K562 (cell line): Measurements from ENCODE around the gene ZC3H12C. TPM values are rescaled to one million over a fixed set of nuclear protein-coding genes. Genes with fewer than 3 reads are reported as not detected.

Experiments used
- ATAC-seq: fragments of 200-7000 bp; cut with Tn5 transposase; 3 replicates; pipeline ENCODE4 v1.9.1; 2020; ENCODE audit warnings: moderate library complexity
- BruUV-seq: library from RNA; stranded (reverse); fragments of 400-500 nt; replicated peaks from 2 replicates; lab custom pipeline; 2021; lab: Mats Ljungman, UMichigan
- CTCF ChIA-PET: fragments of 300-600 bp; formaldehyde crosslinking; extraction: SDS; loops from one replicate; lab custom pipeline; 2021; ENCODE audit warnings: low intra/inter-chr PET ratio; lab: Yijun Ruan, JAX
- POLR2A ChIA-PET: fragments of 300-600, 350-650 bp; sonication (Branson Sonifier 250); formaldehyde crosslinking; extraction: SDS; loops from one replicate; lab custom pipeline; 2021; ENCODE audit warnings: antibody characterized with exemption, inconsistent platforms; lab: Yijun Ruan, JAX
- DNase-seq, 4 experiments: peaks; one replicate each; pipeline versions ENCODE4 v3.0.0 to v3.0.0-alpha.2; 2011 to 2018; ENCODE audit warnings: low spot score in 3 of 4, mixed read lengths in 3 of 4; ENCODE audit errors: extremely low read depth in 1 of 4
- FAIRE-seq: peaks from 2 replicates; lab custom pipeline; 2011; peaks lifted over from hg19 to GRCh38; lab: Jason Lieb, UNC
- H2AFZ ChIP-seq: 2 replicates; pipeline ENCODE4 v1.6.0; 2011; ENCODE audit warnings: low read depth, low read length, control low read depth, inconsistent platforms
- H3K27ac ChIP-seq: fragments of 200-600 bp; 3 replicates; pipeline ENCODE4 v1.8.0; 2011; ENCODE audit warnings: low read depth, mild to moderate bottlenecking, control low read depth, inconsistent platforms, low read length, moderate library complexity, mixed read lengths; ENCODE audit errors: extremely low read depth
- H3K27me3 ChIP-seq, 2 experiments: fragments of 300-600 bp in 1 of 2; 2 replicates in 1 of 2; 3 replicates in 1 of 2; pipeline versions ENCODE4 v1.6.0 to v1.8.0; 2011; ENCODE audit warnings: inconsistent platforms in 2 of 2, low read length in 2 of 2, mild to moderate bottlenecking in 1 of 2, mixed read lengths in 1 of 2, moderate library complexity in 1 of 2; ENCODE audit not compliant: control insufficient read depth in 2 of 2, insufficient read depth in 2 of 2
- H3K36me3 ChIP-seq: fragments of 300-600 bp; 3 replicates; pipeline ENCODE4 v1.8.0; 2011; ENCODE audit warnings: mild to moderate bottlenecking, low read length, inconsistent platforms; ENCODE audit not compliant: control insufficient read depth, insufficient read depth
- H3K4me1 ChIP-seq, 2 experiments: fragments of 200-600 bp in 1 of 2; replicated peaks in 1 of 2; 2 replicates in 1 of 2; 3 replicates in 1 of 2; pipeline versions ENCODE4 v1.5.1 to v1.8.0; 2011; ENCODE audit warnings: inconsistent platforms in 2 of 2, low read length in 2 of 2, mild to moderate bottlenecking in 1 of 2, mixed read lengths in 1 of 2, moderate library complexity in 1 of 2; ENCODE audit not compliant: control insufficient read depth in 2 of 2, insufficient read depth in 2 of 2
- H3K4me2 ChIP-seq: 2 replicates; pipeline ENCODE4 v1.6.1; 2011; ENCODE audit warnings: low read length, control low read depth, inconsistent platforms, mixed read lengths; ENCODE audit not compliant: insufficient read depth
- H3K4me3 ChIP-seq: fragments of 200-600 bp; sonication (generic), shearing (Covaris generic); 2 replicates; pipeline ENCODE4 v1.5.1; 2016; ENCODE audit warnings: control low read depth, inconsistent platforms
- H3K79me2 ChIP-seq: fragments of 200-600 bp; 3 replicates; pipeline ENCODE4 v1.8.0; 2011; ENCODE audit warnings: low read length, inconsistent platforms; ENCODE audit not compliant: control insufficient read depth, insufficient read depth
- H3K9ac ChIP-seq, 2 experiments: 2 replicates each; pipeline versions ENCODE4 v1.6.0 to v1.6.1; 2011; ENCODE audit warnings: low read depth in 2 of 2, low read length in 2 of 2, control low read depth in 1 of 2, inconsistent platforms in 1 of 2, mild to moderate bottlenecking in 1 of 2, mixed read lengths in 1 of 2; ENCODE audit not compliant: insufficient read depth in 1 of 2
- H3K9me1 ChIP-seq: one replicate; pipeline ENCODE4 v1.6.0; 2011; ENCODE audit warnings: inconsistent platforms, mild to moderate bottlenecking, low read length, moderate library complexity; ENCODE audit not compliant: control insufficient read depth, insufficient read depth
- H3K9me3 ChIP-seq: replicated peaks from 2 replicates; pipeline ENCODE4 v1.5.1; 2011; ENCODE audit warnings: low read depth, low read length, inconsistent platforms; ENCODE audit not compliant: control insufficient read depth, insufficient read depth
- H4K20me1 ChIP-seq: replicated peaks from 2 replicates; pipeline ENCODE4 v1.6.1; 2011; ENCODE audit warnings: low read length, inconsistent platforms, mixed read lengths; ENCODE audit not compliant: control insufficient read depth, insufficient read depth
- BCOR ChIP-seq: fragments of 450-650 bp; IDR thresholded peaks from 2 replicates; pipeline ENCODE4 v1.6.1; 2016
- CBX8 ChIP-seq: fragments of 200-600 bp; sonication (generic); IDR thresholded peaks from 2 replicates; pipeline ENCODE4 v1.6.1; 2012; ENCODE audit warnings: borderline replicate concordance, mixed run types, low read depth, mild to moderate bottlenecking, moderate library complexity, mixed read lengths, low read length, control low read depth, inconsistent platforms; ENCODE audit not compliant: poor library complexity, severe bottlenecking; ENCODE audit errors: extremely low read depth
- CCNT2 ChIP-seq: IDR thresholded peaks from 2 replicates; pipeline ENCODE4 v1.6.1; 2011; ENCODE audit warnings: borderline replicate concordance, low read depth, mild to moderate bottlenecking, moderate library complexity, mixed read lengths, low read length; ENCODE audit not compliant: insufficient read length; ENCODE audit errors: extremely low read depth
- CHD2 ChIP-seq: IDR thresholded peaks from 2 replicates; pipeline ENCODE4 v1.6.1; 2011; ENCODE audit warnings: low read depth, low read length
- CREB5 ChIP-seq: fragments of 250-450 bp; sonication (Bioruptor Pico); IDR thresholded peaks from 2 replicates; pipeline ENCODE4 v1.5.0; 2020; ENCODE audit warnings: mild to moderate bottlenecking
- FOXK1 ChIP-seq: sonication (generic); formaldehyde crosslinking; IDR thresholded peaks from 2 replicates; pipeline ENCODE4 v1.8.0; 2022; ENCODE audit warnings: missing genetic modification reagents, mild to moderate bottlenecking, borderline replicate concordance
- HSF4 ChIP-seq: fragments of 250-450 bp; sonication (Bioruptor Pico); IDR thresholded peaks from 2 replicates; pipeline ENCODE4 v2.1.2; 2022; ENCODE audit warnings: mild to moderate bottlenecking, moderate library complexity, borderline replicate concordance
- IRF2 ChIP-seq: sonication (generic); formaldehyde crosslinking; IDR thresholded peaks from 2 replicates; pipeline ENCODE4 v1.8.1; 2022; ENCODE audit warnings: mild to moderate bottlenecking, missing genetic modification reagents
- MNT ChIP-seq, 2 experiments: fragments of 450-650 bp; conservative IDR thresholded peaks; 2 replicates each; pipeline ENCODE4 v1.6.1; 2017; ENCODE audit warnings: mild to moderate bottlenecking in 2 of 2, moderate library complexity in 2 of 2
- PHF8 ChIP-seq: fragments of 200-600 bp; sonication (generic); IDR thresholded peaks from 2 replicates; pipeline ENCODE4 v1.6.1; 2012; ENCODE audit warnings: mixed run types, mild to moderate bottlenecking, inconsistent platforms, low read length, moderate library complexity, borderline replicate concordance
- RCOR1 ChIP-seq, 2 experiments: IDR thresholded peaks; 2 replicates each; pipeline ENCODE4 v1.6.1; 2012; ENCODE audit warnings: low read depth in 2 of 2, low read length in 2 of 2, borderline replicate concordance in 1 of 2, improper control_type of control experiment in 1 of 2
- TGIF2 ChIP-seq: sonication (generic); formaldehyde crosslinking; IDR thresholded peaks from 2 replicates; pipeline ENCODE4 v1.8.1; 2022; ENCODE audit warnings: mild to moderate bottlenecking, missing genetic modification reagents, moderate library complexity
- THRAP3 ChIP-seq: fragments of 450-650 bp; IDR thresholded peaks from 2 replicates; pipeline ENCODE4 v1.6.1; 2016; ENCODE audit warnings: mild to moderate bottlenecking, inconsistent platforms, borderline replicate concordance
- ZBTB1 ChIP-seq: sonication (generic); formaldehyde crosslinking; IDR thresholded peaks from 2 replicates; pipeline ENCODE4 v1.8.1; 2023; ENCODE audit warnings: missing genetic modification reagents, low read depth, mild to moderate bottlenecking, borderline replicate concordance
- WGBS: fragments of 100-300 bp; shearing (Covaris generic); methylation state at CpG from one replicate; pipeline ENCODE4 v1.1.6; 2016; ENCODE audit warnings: low coverage, mixed read lengths; ENCODE audit not compliant: insufficient coverage; ENCODE audit errors: missing lambda C conversion rate; 5-methylcytosine and 5-hydroxymethylcytosine counted together
- in situ Hi-C: fragments of 300-500 bp; cut with MboI; formaldehyde crosslinking; loops from 4 replicates; pipeline ENCODE4 v1.15.0; 2018; ENCODE audit warnings: inconsistent platforms, mixed read lengths
- intact Hi-C: fragments of 100-400 bp; cut with micrococcal nuclease; formaldehyde crosslinking; loops from 2 replicates; pipeline ENCODE4 v1.14.2; 2022
- polyA plus RNA-seq, 8 experiments: library from polyadenylated mRNA; depleted of rRNA in 4 of 8; stranded (reverse) in 5 of 8; unstranded in 3 of 8; fragments of >200 nt; fragmentation: Nextera tagmentation in 2 of 8; fragmentation: Illumina TruSeq in 1 of 8; extraction: Ambion mirVana in 2 of 8; extraction: Trizol in 1 of 8; gene quantifications; 2 replicates each; pipeline versions ENCODE4 v1.2.1 to v1.2.3, GENCODE V29; 2011 to 2014; ENCODE audit warnings: inconsistent platforms in 1 of 8, missing spikeins in 1 of 8
- total RNA-seq, 7 experiments: library from RNA; depleted of rRNA in 6 of 7; stranded (reverse); fragments of >200 nt in 6 of 7; fragmentation: Illumina TruSeq in 2 of 7; extraction: Trizol in 2 of 7; gene quantifications; 2 replicates each; pipeline versions ENCODE4 v1.2.1 to v1.2.3, GENCODE V29; 2011 to 2021; ENCODE audit warnings: low replicate concordance in 1 of 7
- TF ChIP-seq, protein P1 (sequence below), 2 experiments: fragments of 250-450 bp in 1 of 2; fragments of 450-650 bp in 1 of 2; sonication (Bioruptor Pico) in 1 of 2; IDR thresholded peaks; 2 replicates each; pipeline versions ENCODE4 v1.6.1 to v1.8.0; 2016 to 2021; ENCODE audit warnings: mild to moderate bottlenecking in 2 of 2, moderate library complexity in 2 of 2, missing compliant biosample characterization in 1 of 2, missing genetic modification characterization in 1 of 2

Gene ZC3H12C
- total and polyA plus RNA-seq, 9 of the 15 experiments (the other 6 are each of a cell fraction or from before 2014, with no cell fraction given) = 0.56 to 5.9 (median 3.3) TPM

DNA sequence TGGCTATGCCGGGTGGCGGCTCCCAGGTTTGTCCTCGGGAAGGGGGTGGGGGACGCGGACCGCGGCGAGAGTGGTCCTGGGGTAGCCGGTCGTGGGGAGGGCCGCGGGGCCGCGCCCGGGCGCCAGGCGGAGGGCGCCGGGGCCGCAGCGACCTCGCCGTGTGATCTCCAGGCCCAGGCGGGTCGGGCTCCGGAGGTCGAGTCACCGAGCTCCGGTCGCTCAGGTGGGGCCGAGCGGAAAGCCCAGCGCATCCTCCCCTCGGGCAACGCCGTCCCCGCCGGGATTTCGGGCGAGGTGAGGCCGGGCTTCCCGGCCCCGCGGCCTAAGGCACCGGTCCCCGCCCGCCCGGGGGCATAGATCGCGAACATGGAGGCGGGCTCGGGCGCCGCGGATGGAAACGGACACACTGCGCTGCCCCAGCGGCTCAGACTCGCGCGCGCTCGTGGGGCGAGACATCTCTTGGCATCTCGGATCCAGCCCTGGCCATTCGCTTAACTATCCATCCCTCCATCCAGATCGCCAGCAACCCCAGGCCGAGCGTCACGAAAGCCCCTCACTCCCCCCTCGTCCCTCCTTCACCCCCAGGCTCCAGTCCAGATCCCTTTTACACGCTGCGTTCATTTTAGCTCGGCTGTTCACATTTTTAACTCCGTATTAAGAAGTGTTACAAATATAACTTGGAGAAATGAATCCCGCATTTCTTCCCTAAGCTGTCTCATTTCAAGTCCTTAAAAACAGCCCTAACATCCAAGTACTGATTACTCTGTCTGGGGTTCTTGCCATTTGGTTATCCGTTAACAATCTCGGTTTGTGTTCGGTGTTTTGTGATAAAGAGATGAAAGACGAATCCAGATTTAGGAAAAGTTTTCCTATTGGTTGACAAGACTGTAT, 460 bp downstream of the ZC3H12C start:
- FAIRE-seq = no peak
- POLR2A ChIA-PET = interaction anchor here (0.6 to 1.3 kb wide), 5 partner anchors 10 to 1465 kb away, joined by 3 read pairs; no protein-coding TSS in a partner anchor
- peaks cover 4 to 15% of the 10 kb centered on the region in 2 experiments; a peak in 4 of 5 replicates for H3K4me1 ChIP-seq
- TF ChIP-seq ZBTB1 (CRISPR knock-in tag) (no peak), BCOR (0 out of 2 replicates have a peak, but pooled peaks have one; percentile 22), THRAP3 (no peak), CREB5 (no peak), IRF2 (CRISPR knock-in tag) (no peak), CBX8 (peak; percentile 76), RCOR1 (IDR thresholded peaks at IDR 0.05; ENCODE audit: borderline replicate concordance in 1 of 2, low read depth in 2 of 2, low read length in 2 of 2) (peak in 1 of 2 experiments; percentile 17; a peak in 1 of 4 replicates), FOXK1 (CRISPR knock-in tag) (no peak), TGIF2 (peak; percentile 68; the same call in 1 of the 2 replicates), PHF8 (peak; percentile 32; the same call in 1 of the 2 replicates), MNT (conservative IDR thresholded peaks at IDR 0.05) (no peak), CCNT2 (peak; percentile 16), HSF4 (CRISPR knock-in tag) (no peak), CHD2 (no peak)
- TF ChIP-seq, protein P1, sequence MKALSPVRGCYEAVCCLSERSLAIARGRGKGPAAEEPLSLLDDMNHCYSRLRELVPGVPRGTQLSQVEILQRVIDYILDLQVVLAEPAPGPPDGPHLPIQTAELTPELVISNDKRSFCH (CRISPR knock-in tag; IDR thresholded peaks at IDR 0.05) = no peak
- TF ChIP-seq, protein P1 (tag; IDR thresholded peaks at IDR 0.05) = no peak

More for the DNA sequence above, 460 bp downstream of the ZC3H12C start:
- ATAC-seq (peak; percentile 33), DNase-seq (peak; percentile 25 to 40 (median 32))
- no peaks in the 10 kb centered on the region for H4K20me1 ChIP-seq
- no peaks in the 10 kb centered on the region for H3K9me3 ChIP-seq
- no TSS peak for BruUV-seq
- no peaks in the 10 kb centered on the region for H3K9me1 ChIP-seq
- in situ Hi-C loops = no loop called here
- 3% methylated on average over 35 of the region's 80 CpGs for WGBS
- peak overlapping the region; percentile 81 for H3K4me2 ChIP-seq
- H3K9ac ChIP-seq = peak overlapping the region; percentile 68 to 92
- H3K4me3 ChIP-seq = peak overlapping the region; percentile 62
- CTCF ChIA-PET = interaction anchor here (1.0 kb wide), 1 partner anchor 154 kb away, joined by 4 read pairs; no protein-coding TSS in a partner anchor
- peak overlapping the region; percentile 73 for H2AFZ ChIP-seq
- no peaks in the 10 kb centered on the region for H3K36me3 ChIP-seq
- intact Hi-C loops = loop anchor here (1.0 to 10.0 kb wide), 4 partner anchors 25 to 341 kb away; no protein-coding TSS in a partner anchor
- H3K79me2 ChIP-seq = peaks cover 24% of the 10 kb centered on the region
- H3K27ac ChIP-seq = peak overlapping the region; percentile 65; the same call in 1 of the 3 replicates
- H3K27me3 ChIP-seq = peaks cover 0 to 3% of the 10 kb centered on the region in 2 experiments; a peak in 2 of 5 replicates
